Adipocyte (in vitro differentiated cells): ENCODE data around the gene UPK1A.
A peak's percentile ranks its signal among the peaks of the same experiment; 100 is the strongest.

Experiments
- DNase-seq: peaks from one replicate; pipeline ENCODE4 v3.0.0-alpha.2; 2015; ENCODE audit warnings: low read depth
- H3K27me3 ChIP-seq: replicated peaks from 2 replicates; pipeline ENCODE4 v1.7.0; 2013; ENCODE audit warnings: mild to moderate bottlenecking, low read length, moderate library complexity; ENCODE audit not compliant: control insufficient read depth, insufficient read depth
- H3K36me3 ChIP-seq: 2 replicates; pipeline ENCODE4 v1.7.0; 2013; ENCODE audit warnings: low read length, mild to moderate bottlenecking, moderate library complexity; ENCODE audit not compliant: control insufficient read depth, insufficient read depth, severe bottlenecking
- H3K4me1 ChIP-seq: 2 replicates; pipeline ENCODE4 v1.7.0; 2013; ENCODE audit warnings: mild to moderate bottlenecking, low read length, moderate library complexity; ENCODE audit not compliant: control insufficient read depth, insufficient read depth
- H3K4me3 ChIP-seq: 2 replicates; pipeline ENCODE4 v1.7.0; 2013; ENCODE audit warnings: mild to moderate bottlenecking, low read length, moderate library complexity
- H3K9ac ChIP-seq: 2 replicates; pipeline ENCODE4 v1.7.0; 2013; ENCODE audit warnings: mild to moderate bottlenecking, low read length, moderate library complexity
- H3K9me3 ChIP-seq: 2 replicates; pipeline ENCODE4 v1.7.0; 2013; ENCODE audit warnings: mild to moderate bottlenecking, low read length, moderate library complexity; ENCODE audit not compliant: control insufficient read depth

UPK1A gene

DNA sequence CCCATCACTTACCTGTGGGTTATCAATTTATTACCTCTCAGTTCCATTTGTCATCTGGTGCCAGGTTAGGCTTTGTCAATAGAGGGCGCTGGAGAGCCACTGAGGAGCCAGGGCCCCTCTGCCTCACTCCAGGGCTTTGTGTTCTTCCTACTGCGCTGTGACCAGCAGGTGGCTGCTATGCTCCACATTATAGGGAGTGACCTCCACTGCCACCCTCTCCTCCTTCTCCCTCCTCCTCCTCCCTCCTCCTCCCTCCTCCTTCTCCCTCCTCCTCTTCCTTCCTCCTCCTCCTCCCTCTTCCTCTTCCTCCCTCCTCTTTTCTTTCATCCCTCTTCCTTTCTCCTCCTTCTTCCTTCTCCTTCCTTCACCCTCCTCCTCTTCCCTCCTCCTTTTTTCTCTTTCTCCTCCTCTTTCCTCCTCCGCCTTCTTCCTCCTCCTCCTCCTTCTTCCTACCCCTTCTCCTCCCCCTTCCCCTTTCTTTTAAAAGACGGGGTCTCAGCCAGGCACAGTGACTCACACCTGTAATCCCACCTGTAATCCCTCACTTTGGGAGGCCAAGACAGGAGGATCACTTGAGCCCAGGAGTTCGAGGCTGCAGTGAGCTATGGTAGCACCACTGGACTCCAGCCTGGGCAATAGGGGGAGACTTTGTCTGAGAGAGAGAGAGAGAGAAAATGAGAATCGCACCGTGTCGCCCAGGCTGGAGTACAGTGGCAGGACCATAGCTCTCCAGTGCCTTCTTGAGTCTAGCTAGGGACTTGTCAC lies 27.7 kb downstream of the UPK1A start:
- H3K36me3 ChIP-seq, result no peaks in the 10 kb centered on the region
- DNase-seq, result peak; percentile 93
- H3K27me3 ChIP-seq, result no peaks in the 10 kb centered on the region
- peaks cover 11% of the 10 kb centered on the region for H3K4me1 ChIP-seq
- H3K4me3 ChIP-seq, result no peak overlapping the region
- H3K9me3 ChIP-seq, result no peaks in the 10 kb centered on the region
- no peak overlapping the region for H3K9ac ChIP-seq

DNA sequence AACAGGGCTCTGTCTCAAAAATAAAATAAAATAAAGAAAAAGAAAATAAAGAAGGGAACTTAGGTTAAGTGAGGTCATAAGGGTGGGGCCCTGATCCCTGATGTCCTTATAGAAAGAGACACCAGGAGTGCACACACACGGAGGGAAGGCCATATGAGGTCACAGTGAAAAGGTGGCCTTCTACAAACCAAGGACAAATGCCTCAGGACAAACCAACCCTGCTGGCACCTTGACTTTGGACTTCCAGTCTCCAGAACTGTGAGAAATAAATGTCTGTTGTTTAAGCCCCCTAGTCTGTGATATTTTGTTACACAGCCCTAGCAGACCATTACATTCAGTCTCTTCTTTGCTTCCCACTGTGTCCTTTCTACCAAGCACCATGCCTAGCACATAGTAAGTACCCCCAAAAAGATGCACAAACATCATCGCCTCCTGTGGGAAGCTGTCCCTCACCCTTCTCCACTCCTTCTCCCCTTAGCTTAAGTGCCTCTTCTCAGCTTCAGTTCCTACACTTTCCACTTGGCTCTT lies 29.6 kb downstream of the UPK1A start:
- DNase-seq, result no peak
- Histone ChIP-seq H3K9ac (no peak overlapping the region), H3K4me1 (no peaks in the 10 kb centered on the region), H3K9me3 (no peaks in the 10 kb centered on the region), H3K27me3 (no peaks in the 10 kb centered on the region), H3K4me3 (no peak overlapping the region), H3K36me3 (no peaks in the 10 kb centered on the region)

DNA sequence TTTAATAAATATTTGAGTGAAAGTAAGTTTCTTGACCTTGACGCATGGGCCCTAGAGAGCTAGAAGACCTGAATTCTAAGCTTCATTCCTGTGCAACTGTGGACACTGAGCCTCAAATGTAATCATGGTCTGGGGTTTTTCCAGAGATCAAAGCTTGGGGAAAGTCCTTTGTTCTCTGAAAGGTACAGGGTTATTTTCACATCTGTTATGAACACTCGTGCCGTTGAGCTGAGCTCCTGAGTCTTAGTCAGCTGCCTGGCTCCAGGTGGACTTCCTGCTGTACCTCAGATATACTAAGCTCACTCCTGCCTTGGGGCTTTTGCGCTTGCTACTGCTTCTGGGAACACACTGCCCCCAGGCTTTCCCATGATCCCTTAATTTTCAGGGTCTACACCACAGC lies 30.5 kb downstream of the UPK1A start:
- H3K4me3 ChIP-seq, result no peak overlapping the region
- no peaks in the 10 kb centered on the region for H3K9me3 ChIP-seq
- H3K4me1 ChIP-seq, result no peaks in the 10 kb centered on the region
- H3K9ac ChIP-seq, result no peak overlapping the region
- DNase-seq, result no peak
- no peaks in the 10 kb centered on the region for H3K27me3 ChIP-seq
- no peaks in the 10 kb centered on the region for H3K36me3 ChIP-seq

DNA sequence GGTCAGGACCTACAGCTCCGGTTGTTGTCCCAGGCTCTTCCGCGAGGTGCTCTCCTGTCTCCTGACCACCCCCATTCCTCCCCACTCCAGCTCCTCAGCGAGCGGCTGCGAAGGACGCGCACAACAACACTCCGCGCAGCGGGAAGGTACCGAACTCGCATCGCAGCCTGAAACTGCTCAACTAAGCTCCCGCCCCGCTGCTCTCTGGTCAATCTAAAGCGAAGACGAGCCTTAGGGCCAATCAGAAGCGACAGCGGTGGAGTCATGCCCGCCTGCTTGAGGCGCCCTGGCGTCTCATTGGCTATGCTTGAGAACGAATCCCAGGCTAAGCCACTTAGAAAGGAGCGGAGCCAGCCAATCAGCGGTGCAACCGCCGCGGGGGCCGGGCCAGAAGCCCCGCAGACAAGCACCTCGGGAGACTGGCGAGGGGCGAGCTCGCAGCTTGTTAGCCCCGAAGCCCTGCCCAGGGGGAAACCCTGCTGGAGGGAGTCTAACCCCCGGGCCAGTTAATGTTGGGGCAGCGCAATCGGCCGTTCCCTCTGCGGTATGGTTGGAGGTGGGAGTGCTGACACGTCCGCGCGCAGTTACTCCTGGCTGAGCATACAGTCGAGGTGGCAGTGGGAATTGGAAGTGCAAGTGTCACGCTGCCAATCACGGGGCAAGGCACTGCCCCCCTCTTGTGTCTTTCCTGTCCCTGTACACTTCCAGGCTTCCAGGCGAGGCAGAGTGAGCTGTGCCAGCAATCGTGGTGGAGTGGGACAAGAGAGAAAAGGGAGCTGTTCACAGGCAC lies 36.1 kb downstream of the UPK1A start:
- peaks cover 3% of the 10 kb centered on the region for H3K4me1 ChIP-seq
- H3K4me3 ChIP-seq, result peak overlapping the region; percentile 91
- peak overlapping the region; percentile 75 for H3K9ac ChIP-seq
- H3K27me3 ChIP-seq, result no peaks in the 10 kb centered on the region
- peak; percentile 99 for DNase-seq
- H3K9me3 ChIP-seq, result no peaks in the 10 kb centered on the region
- H3K36me3 ChIP-seq, result no peaks in the 10 kb centered on the region

DNA sequence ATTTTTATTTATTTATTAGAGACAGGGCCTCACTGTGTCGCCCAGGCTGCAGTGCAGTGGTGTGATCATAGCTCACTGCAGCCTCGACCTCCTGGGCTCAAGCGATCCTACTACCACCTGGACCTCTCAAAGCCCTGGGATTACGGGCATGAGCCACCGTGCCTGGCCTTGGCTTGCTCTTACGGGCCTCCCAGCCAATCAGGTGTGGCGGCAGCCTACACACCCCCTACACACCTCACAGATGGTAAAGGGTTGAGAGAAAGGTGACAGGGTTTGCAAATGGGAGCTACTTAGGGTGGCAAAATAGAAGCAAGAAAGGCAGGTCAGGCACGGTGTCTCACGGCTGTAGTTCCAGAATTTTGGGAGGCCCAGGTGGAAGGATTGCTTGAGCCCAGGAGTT lies 37.0 kb downstream of the UPK1A start:
- Histone ChIP-seq H3K9ac (no peak overlapping the region), H3K36me3 (no peaks in the 10 kb centered on the region), H3K4me3 (no peak overlapping the region), H3K9me3 (no peaks in the 10 kb centered on the region), H3K4me1 (peaks cover 3% of the 10 kb centered on the region), H3K27me3 (no peaks in the 10 kb centered on the region)
- DNase-seq, result no peak

DNA sequence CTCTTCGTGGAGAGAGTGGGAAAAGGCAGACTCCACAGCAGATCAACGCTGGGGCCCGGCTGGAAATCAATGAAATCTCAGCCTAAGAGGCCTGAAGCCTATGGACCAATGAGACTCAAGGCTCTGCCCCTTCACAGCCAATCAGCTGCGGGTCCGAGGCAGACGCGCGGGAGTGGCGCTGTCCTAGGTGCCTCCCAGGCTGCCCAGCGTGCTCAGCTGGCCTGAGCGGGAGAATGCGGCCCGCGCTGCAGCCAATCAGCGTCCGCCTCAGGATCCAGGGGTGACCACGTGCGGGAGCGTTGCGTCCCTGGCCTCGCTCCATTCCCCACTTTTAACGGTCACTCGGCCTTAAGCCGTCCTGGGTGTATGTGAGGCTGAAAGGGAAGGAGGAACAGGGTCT lies 37.9 kb downstream of the UPK1A start, which contains the start of gene ZBTB32:
Gene ZBTB32, plus strand, starts transcription at position 341 of the 400 bp plus-strand sequence. CDS start 10,069 bp downstream, outside the sequence.
- Histone ChIP-seq H3K36me3 (no peaks in the 10 kb centered on the region), H3K27me3 (no peaks in the 10 kb centered on the region), H3K9me3 (no peaks in the 10 kb centered on the region), H3K9ac (no peak within 1 kb of the TSS), H3K4me3 (no peak within 1 kb of the TSS), H3K4me1 (peaks cover 3% of the 10 kb centered on the region)
- DNase-seq, result peak; percentile 39

DNA sequence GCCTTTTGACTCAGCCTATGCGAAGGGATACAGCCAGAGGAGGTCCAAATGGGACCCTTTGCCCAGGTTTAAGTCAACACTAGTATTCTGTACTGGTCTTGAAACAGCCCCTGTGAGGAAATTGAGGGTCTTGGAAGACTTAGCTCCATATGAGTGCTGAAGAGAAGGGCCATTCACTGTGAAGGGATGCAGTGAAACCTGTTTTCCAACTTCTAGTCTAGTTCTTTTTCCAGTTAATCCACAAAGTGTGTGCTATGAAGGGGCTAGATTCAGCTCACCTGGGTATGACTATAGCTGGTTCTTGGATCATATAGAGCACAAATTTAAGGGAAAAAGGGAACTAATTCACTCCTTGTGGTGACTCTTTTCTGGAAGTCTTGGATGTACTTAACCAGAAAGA lies 42.1 kb downstream of the UPK1A start:
- H3K4me1 ChIP-seq, result peaks cover 2% of the 10 kb centered on the region
- H3K27me3 ChIP-seq, result no peaks in the 10 kb centered on the region
- no peak for DNase-seq
- no peak overlapping the region for H3K4me3 ChIP-seq
- no peaks in the 10 kb centered on the region for H3K9me3 ChIP-seq
- H3K36me3 ChIP-seq, result no peaks in the 10 kb centered on the region
- H3K9ac ChIP-seq, result no peak overlapping the region

DNA sequence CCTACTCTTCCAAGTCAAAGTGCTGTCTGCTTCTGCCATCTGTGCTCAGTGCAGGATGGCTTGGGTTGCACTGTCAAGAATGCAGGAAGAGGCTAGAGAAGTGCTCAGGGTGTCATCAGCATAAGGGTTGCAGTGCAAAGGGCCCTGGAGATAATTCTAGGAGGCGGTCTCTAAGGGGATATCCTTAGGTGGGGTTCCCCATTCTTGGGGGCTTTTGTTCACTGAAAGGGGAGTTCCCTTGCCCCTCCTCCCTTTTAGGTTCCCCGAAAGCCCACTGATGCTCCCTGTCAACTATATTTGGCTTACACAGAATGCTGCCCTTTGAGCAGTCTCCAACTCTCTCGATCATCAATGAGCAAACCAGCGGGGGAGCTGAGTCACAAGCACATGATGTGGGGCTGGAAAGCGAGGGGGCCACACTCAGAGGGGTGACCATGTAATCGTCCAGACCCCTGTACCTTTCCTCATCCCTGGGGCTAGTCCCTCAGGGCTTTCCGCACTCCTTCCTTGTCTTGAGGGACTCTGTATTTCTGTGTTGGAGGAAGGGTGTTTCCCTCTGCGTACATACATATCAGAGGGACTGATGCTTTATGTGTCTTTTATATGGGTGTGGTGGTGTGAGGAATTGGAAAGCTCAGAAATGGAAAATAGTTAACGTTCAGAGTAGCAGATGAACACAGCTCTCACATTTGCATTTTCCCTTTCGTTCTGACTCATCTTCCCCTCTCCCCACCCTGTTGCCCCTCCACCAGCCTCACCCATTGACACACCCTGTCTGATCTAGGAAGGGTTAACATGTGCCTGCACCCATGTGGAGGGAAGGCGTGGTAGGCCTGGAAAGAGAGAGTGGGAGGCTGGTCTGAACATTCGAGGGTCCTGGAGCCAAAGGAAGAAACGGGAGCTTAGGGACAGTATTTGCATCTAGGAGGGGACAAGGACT lies 44.7 kb downstream of the UPK1A start:
- Histone ChIP-seq H3K4me3 (no peak overlapping the region), H3K4me1 (peaks cover 10% of the 10 kb centered on the region), H3K36me3 (no peaks in the 10 kb centered on the region), H3K27me3 (no peaks in the 10 kb centered on the region), H3K9ac (no peak overlapping the region), H3K9me3 (no peaks in the 10 kb centered on the region)
- no peak for DNase-seq

DNA sequence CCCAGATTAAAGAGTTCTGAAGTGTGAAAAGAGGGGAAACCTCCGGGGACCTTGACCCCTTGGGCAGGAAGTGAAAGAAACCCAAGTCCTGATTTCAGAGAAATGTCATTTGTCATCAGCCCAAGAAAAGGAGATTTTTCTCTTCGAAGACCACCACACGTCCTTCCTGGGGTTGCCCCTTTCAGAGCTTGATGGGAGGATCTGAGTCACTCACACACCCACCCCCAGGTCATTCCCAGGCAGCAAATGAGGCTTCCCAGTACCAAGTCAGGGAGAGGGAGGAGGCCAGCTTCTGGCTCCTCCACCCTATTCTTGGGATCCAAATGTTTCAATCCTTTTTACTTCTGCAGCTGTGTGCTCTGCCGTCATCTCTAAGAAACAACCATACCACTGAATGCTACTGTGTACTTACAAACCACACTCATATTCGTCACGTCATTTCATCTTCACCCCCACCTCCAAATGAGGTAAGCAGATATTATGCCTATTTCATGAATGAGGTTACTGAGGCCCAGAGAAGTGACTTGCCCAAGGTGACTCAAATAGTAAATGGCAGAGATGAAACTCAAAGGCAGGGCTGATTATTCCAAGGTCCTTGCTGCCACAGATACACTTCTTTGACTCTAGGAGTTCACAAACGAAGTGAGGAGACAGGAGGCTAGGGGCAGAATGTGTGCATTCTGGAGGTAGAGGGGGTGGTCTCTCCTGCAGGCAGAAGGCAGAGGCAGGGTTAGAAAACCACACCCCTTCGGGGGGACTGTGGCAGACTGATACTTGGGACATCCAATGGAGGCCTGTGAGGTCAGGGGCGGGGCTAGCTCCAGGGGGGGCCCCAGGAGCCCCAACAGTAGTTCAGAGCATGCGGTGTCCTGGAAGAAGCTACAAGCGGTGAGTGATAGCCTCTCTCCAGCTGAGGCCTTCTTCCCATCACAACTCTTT lies 46.5 kb downstream of the UPK1A start:
- DNase-seq, result no peak
- no peaks in the 10 kb centered on the region for H3K9me3 ChIP-seq
- no peak overlapping the region for H3K4me3 ChIP-seq
- H3K4me1 ChIP-seq, result peaks cover 14% of the 10 kb centered on the region
- H3K27me3 ChIP-seq, result no peaks in the 10 kb centered on the region
- no peaks in the 10 kb centered on the region for H3K36me3 ChIP-seq
- H3K9ac ChIP-seq, result no peak overlapping the region

DNA sequence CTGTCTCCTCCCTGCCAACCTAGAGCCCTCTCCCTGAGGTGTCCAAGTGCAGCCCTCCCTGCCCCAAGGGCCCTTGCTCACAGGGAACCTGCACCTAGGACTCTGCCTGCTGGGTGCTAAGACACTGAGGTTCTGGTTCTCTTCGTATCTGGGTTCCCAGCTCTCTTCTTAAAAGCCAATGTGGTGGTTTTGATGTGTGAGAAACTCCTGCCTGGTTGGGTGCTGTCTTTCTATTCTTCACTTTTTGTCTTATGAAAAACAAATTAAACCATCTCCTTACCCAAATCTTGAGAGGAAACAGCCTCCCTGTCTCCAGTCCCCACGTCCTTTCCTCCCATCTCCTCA lies 47.2 kb downstream of the UPK1A start:
- Histone ChIP-seq H3K27me3 (no peaks in the 10 kb centered on the region), H3K4me3 (no peak overlapping the region), H3K4me1 (peaks cover 14% of the 10 kb centered on the region), H3K9ac (no peak overlapping the region), H3K9me3 (no peaks in the 10 kb centered on the region), H3K36me3 (no peaks in the 10 kb centered on the region)
- no peak for DNase-seq
